Tibial nerve (tissue), 4 donors: Measurements from ENCODE around the gene CYB561D1.

Experiments
- EP300 ChIP-seq, 2 donors: sonication (generic); formaldehyde crosslinking; IDR thresholded peaks; one replicate each; pipeline ENCODE4 v1.6.1; 2017; ENCODE audit warnings: antibody characterized with exemption in 2 of 2, mild to moderate bottlenecking in 1 of 2
- POLR2A ChIP-seq, 2 donors: fragments of 450-650 bp; IDR thresholded peaks; one replicate each; pipeline ENCODE4 v1.6.1; 2017; ENCODE audit warnings: antibody characterized with exemption in 2 of 2, mild to moderate bottlenecking in 2 of 2, moderate library complexity in 2 of 2
- TF ChIP-seq, protein P1 (sequence below), 5 experiments: fragments of 200-600 bp in 3 of 5; fragments of 450-650 bp in 2 of 5; sonication (generic) in 3 of 5; IDR thresholded peaks; one replicate each; pipeline ENCODE4 v1.5.1; 2016 to 2019; ENCODE audit warnings: antibody characterized with exemption in 5 of 5, mild to moderate bottlenecking in 3 of 5, moderate library complexity in 2 of 5

DNA sequence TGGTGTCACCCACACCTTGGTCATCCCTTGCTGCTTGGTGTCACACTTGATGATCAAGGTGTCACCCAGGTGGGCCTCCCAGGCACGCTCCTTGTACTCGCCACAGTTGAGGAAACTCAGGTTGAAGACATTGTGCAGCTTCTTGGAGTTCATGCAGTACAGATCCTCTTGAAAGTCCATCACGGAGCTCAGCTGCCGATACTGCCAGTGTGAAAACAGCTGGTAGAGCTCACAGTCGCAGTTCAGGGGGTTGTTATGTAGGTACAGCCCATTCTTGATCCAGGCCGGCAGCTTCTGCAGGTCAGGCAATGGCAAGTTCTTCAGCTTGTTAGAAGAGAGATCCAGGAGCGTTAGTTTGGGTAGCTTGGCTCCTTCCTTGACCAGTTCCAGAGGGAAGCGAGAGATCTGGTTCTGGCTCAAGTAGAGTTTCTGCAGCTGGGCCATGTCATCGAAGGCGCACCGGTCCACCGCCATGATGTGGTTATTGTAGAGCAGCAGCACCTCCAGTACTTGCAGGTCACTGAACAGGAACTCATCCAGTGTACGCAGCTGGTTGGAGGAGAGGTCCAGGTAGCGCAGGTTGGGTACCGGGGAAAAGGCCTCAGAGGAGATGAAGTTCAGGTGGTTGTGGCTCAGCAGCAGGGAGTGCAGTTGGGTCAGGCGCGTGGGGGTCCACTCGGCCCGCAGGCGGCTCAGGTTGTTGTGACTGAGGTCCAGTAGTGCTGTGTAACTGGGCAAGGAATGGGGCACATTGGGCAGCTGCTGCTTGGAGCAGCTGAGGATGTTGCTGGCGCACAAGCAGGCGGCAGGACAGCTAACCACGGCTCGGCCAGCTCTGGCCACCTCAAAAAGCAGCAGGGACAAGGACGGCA, 14.3 kb downstream of the CYB561D1 start:
- TF ChIP-seq, protein P1, sequence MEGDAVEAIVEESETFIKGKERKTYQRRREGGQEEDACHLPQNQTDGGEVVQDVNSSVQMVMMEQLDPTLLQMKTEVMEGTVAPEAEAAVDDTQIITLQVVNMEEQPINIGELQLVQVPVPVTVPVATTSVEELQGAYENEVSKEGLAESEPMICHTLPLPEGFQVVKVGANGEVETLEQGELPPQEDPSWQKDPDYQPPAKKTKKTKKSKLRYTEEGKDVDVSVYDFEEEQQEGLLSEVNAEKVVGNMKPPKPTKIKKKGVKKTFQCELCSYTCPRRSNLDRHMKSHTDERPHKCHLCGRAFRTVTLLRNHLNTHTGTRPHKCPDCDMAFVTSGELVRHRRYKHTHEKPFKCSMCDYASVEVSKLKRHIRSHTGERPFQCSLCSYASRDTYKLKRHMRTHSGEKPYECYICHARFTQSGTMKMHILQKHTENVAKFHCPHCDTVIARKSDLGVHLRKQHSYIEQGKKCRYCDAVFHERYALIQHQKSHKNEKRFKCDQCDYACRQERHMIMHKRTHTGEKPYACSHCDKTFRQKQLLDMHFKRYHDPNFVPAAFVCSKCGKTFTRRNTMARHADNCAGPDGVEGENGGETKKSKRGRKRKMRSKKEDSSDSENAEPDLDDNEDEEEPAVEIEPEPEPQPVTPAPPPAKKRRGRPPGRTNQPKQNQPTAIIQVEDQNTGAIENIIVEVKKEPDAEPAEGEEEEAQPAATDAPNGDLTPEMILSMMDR (IDR thresholded peaks at IDR 0.05): no peak
- TF ChIP-seq POLR2A (IDR thresholded peaks at IDR 0.05) (no peak), EP300 (IDR thresholded peaks at IDR 0.05) (no peak)
